ENCODE measurements around the gene BRD3.

Gene BRD3

GRCh38 chr9:134061019-134061687 lies 6.7 kb downstream of the BRD3 start:
- H3K4me3 ChIP-seq (ENCODE audit: insufficient read depth, low read length, poor library complexity, severe bottlenecking): no peak overlapping the region
- no peak overlapping the region for H3K9ac ChIP-seq (ENCODE audit: low read length)
- TF ChIP-seq CTCF (IDR thresholded peaks at IDR 0.05; ENCODE audit: insufficient read depth, low read length, poor library complexity, severe bottlenecking) (no peak), EZH2phosphoT487 (conservative IDR thresholded peaks at IDR 0.05; ENCODE audit: low read length) (no peak)
- H3K79me2 ChIP-seq (ENCODE audit: insufficient read depth, low read length): no peaks in the 10 kb centered on the region
- no peak overlapping the region for H2AFZ ChIP-seq (ENCODE audit: low read depth, low read length, severe bottlenecking)
- no peaks in the 10 kb centered on the region for H3K27me3 ChIP-seq (ENCODE audit: low read length)
- H3K4me2 ChIP-seq (ENCODE audit: low read depth, low read length, poor library complexity, severe bottlenecking): no peak overlapping the region
- H3K9me3 ChIP-seq (ENCODE audit: insufficient read depth, low read length): no peaks in the 10 kb centered on the region
- no peak overlapping the region for H3K27ac ChIP-seq (ENCODE audit: low read depth, low read length)
- peaks cover 6% of the 10 kb centered on the region for H4K20me1 ChIP-seq (ENCODE audit: low read depth, low read length)
- H3F3A ChIP-seq (ENCODE audit: insufficient read depth): no peaks in the 10 kb centered on the region
- no peaks in the 10 kb centered on the region for H3K36me3 ChIP-seq (ENCODE audit: low read length)
- H3K9me2 ChIP-seq (replicated peaks; ENCODE audit: insufficient read depth, low read length): no peaks in the 10 kb centered on the region

GRCh38 chr9:134060546-134060945 lies 7.3 kb downstream of the BRD3 start:
- no peaks in the 10 kb centered on the region for H3K27me3 ChIP-seq (ENCODE audit: low read length)
- H2AFZ ChIP-seq (ENCODE audit: low read depth, low read length, severe bottlenecking): no peak overlapping the region
- H3K79me2 ChIP-seq (ENCODE audit: insufficient read depth, low read length): no peaks in the 10 kb centered on the region
- no peaks in the 10 kb centered on the region for H3K9me2 ChIP-seq (replicated peaks; ENCODE audit: insufficient read depth, low read length)
- no peak overlapping the region for H3K9ac ChIP-seq (ENCODE audit: low read length)
- H3K36me3 ChIP-seq (ENCODE audit: low read length): no peaks in the 10 kb centered on the region
- peaks cover 6% of the 10 kb centered on the region for H4K20me1 ChIP-seq (ENCODE audit: low read depth, low read length)
- no peak overlapping the region for H3K4me3 ChIP-seq (ENCODE audit: insufficient read depth, low read length, poor library complexity, severe bottlenecking)
- H3K27ac ChIP-seq (ENCODE audit: low read depth, low read length): no peak overlapping the region
- no peaks in the 10 kb centered on the region for H3F3A ChIP-seq (ENCODE audit: insufficient read depth)
- H3K9me3 ChIP-seq (ENCODE audit: insufficient read depth, low read length): no peaks in the 10 kb centered on the region
- TF ChIP-seq EZH2phosphoT487 (conservative IDR thresholded peaks at IDR 0.05; ENCODE audit: low read length): no peak
- TF ChIP-seq CTCF (IDR thresholded peaks at IDR 0.05; ENCODE audit: insufficient read depth, low read length, poor library complexity, severe bottlenecking): no peak
- no peak overlapping the region for H3K4me2 ChIP-seq (ENCODE audit: low read depth, low read length, poor library complexity, severe bottlenecking)

GRCh38 chr9:134059661-134060395 lies 8.0 kb downstream of the BRD3 start:
- H3K36me3 ChIP-seq (ENCODE audit: low read length): no peaks in the 10 kb centered on the region
- no peak for TF ChIP-seq EZH2phosphoT487 (conservative IDR thresholded peaks at IDR 0.05; ENCODE audit: low read length)
- TF ChIP-seq CTCF (IDR thresholded peaks at IDR 0.05; ENCODE audit: insufficient read depth, low read length, poor library complexity, severe bottlenecking): no peak
- H3K9ac ChIP-seq (ENCODE audit: low read length): no peak overlapping the region
- H3F3A ChIP-seq (ENCODE audit: insufficient read depth): no peaks in the 10 kb centered on the region
- H3K79me2 ChIP-seq (ENCODE audit: insufficient read depth, low read length): no peaks in the 10 kb centered on the region
- peaks cover 6% of the 10 kb centered on the region for H4K20me1 ChIP-seq (ENCODE audit: low read depth, low read length)
- no peak overlapping the region for H3K4me3 ChIP-seq (ENCODE audit: insufficient read depth, low read length, poor library complexity, severe bottlenecking)
- no peaks in the 10 kb centered on the region for H3K9me2 ChIP-seq (replicated peaks; ENCODE audit: insufficient read depth, low read length)
- H3K9me3 ChIP-seq (ENCODE audit: insufficient read depth, low read length): no peaks in the 10 kb centered on the region
- no peak overlapping the region for H2AFZ ChIP-seq (ENCODE audit: low read depth, low read length, severe bottlenecking)
- H3K27me3 ChIP-seq (ENCODE audit: low read length): no peaks in the 10 kb centered on the region
- no peak overlapping the region for H3K27ac ChIP-seq (ENCODE audit: low read depth, low read length)
- H3K4me2 ChIP-seq (ENCODE audit: low read depth, low read length, poor library complexity, severe bottlenecking): no peak overlapping the region
